ENCODE results near the gene BUD13.

DNA sequence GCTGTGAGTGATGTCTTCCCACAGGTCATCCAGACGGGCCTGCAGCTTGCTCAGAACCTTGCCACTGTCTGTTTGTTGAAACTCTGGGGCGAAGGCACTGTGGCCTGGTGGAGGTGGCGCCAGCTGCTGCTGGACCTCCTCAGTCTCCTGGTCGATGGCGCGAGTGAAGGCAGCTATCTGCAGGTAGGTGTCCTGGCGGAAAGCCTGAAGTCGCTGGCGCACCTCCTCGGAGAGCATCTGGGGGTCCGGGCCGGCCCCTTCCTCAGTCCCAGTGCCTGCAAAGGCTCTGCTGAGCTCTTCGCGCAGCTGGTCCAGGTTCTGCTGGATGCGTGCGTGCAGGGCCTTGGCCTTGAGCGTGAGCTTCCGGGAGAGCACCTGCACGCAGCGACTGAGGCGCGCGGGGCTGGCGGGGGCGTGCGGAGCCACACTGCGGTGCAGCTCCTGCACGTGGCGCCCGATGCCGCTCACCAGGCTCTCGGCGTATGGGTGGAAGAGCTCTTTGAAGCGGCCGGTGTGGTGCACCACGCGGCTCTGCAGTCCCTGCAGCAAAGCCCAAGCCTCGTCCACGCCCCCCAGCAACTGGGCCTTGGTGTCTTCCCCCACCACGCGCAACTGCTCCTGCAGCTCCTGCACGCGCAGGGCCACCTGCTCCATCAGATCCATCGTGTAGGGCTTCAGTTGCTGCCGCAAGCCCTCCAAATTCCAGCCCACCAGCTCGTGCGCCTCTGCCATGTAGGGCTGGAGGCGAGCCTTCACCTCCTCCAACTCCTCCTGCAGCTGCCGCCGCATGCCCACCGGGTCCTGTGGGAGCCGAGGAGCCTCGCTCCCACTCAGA, 17.6 kb upstream of the BUD13 start:
- TF ChIP-seq SP7 (tag by site-specific recombination; IDR thresholded peaks at IDR 0.05): no peak
- TF ChIP-seq, protein P1, sequence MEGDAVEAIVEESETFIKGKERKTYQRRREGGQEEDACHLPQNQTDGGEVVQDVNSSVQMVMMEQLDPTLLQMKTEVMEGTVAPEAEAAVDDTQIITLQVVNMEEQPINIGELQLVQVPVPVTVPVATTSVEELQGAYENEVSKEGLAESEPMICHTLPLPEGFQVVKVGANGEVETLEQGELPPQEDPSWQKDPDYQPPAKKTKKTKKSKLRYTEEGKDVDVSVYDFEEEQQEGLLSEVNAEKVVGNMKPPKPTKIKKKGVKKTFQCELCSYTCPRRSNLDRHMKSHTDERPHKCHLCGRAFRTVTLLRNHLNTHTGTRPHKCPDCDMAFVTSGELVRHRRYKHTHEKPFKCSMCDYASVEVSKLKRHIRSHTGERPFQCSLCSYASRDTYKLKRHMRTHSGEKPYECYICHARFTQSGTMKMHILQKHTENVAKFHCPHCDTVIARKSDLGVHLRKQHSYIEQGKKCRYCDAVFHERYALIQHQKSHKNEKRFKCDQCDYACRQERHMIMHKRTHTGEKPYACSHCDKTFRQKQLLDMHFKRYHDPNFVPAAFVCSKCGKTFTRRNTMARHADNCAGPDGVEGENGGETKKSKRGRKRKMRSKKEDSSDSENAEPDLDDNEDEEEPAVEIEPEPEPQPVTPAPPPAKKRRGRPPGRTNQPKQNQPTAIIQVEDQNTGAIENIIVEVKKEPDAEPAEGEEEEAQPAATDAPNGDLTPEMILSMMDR (tag by site-specific recombination; IDR thresholded peaks at IDR 0.05): no peak
- no peak for TF ChIP-seq ZNF138 (tag by site-specific recombination; IDR thresholded peaks at IDR 0.05; ENCODE audit: borderline replicate concordance)
- TF ChIP-seq, protein P2, sequence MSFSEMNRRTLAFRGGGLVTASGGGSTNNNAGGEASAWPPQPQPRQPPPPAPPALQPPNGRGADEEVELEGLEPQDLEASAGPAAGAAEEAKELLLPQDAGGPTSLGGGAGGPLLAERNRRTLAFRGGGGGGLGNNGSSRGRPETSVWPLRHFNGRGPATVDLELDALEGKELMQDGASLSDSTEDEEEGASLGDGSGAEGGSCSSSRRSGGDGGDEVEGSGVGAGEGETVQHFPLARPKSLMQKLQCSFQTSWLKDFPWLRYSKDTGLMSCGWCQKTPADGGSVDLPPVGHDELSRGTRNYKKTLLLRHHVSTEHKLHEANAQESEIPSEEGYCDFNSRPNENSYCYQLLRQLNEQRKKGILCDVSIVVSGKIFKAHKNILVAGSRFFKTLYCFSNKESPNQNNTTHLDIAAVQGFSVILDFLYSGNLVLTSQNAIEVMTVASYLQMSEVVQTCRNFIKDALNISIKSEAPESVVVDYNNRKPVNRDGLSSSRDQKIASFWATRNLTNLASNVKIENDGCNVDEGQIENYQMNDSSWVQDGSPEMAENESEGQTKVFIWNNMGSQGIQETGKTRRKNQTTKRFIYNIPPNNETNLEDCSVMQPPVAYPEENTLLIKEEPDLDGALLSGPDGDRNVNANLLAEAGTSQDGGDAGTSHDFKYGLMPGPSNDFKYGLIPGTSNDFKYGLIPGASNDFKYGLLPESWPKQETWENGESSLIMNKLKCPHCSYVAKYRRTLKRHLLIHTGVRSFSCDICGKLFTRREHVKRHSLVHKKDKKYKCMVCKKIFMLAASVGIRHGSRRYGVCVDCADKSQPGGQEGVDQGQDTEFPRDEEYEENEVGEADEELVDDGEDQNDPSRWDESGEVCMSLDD (tag by site-specific recombination; IDR thresholded peaks at IDR 0.05): no peak
- TF ChIP-seq, protein P3, sequence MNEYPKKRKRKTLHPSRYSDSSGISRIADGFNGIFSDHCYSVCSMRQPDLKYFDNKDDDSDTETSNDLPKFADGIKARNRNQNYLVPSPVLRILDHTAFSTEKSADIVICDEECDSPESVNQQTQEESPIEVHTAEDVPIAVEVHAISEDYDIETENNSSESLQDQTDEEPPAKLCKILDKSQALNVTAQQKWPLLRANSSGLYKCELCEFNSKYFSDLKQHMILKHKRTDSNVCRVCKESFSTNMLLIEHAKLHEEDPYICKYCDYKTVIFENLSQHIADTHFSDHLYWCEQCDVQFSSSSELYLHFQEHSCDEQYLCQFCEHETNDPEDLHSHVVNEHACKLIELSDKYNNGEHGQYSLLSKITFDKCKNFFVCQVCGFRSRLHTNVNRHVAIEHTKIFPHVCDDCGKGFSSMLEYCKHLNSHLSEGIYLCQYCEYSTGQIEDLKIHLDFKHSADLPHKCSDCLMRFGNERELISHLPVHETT (tag by site-specific recombination; IDR thresholded peaks at IDR 0.05): no peak
- TF ChIP-seq HOXA7 (CRISPR knock-in tag; IDR thresholded peaks at IDR 0.05; ENCODE audit: borderline replicate concordance): no peak
- TF ChIP-seq ZNF274 (IDR thresholded peaks at IDR 0.05; ENCODE audit: low read length): no peak
- TF ChIP-seq ZNF274 (tag by site-specific recombination; IDR thresholded peaks at IDR 0.05; ENCODE audit: borderline replicate concordance): no peak
- TF ChIP-seq, protein P4, sequence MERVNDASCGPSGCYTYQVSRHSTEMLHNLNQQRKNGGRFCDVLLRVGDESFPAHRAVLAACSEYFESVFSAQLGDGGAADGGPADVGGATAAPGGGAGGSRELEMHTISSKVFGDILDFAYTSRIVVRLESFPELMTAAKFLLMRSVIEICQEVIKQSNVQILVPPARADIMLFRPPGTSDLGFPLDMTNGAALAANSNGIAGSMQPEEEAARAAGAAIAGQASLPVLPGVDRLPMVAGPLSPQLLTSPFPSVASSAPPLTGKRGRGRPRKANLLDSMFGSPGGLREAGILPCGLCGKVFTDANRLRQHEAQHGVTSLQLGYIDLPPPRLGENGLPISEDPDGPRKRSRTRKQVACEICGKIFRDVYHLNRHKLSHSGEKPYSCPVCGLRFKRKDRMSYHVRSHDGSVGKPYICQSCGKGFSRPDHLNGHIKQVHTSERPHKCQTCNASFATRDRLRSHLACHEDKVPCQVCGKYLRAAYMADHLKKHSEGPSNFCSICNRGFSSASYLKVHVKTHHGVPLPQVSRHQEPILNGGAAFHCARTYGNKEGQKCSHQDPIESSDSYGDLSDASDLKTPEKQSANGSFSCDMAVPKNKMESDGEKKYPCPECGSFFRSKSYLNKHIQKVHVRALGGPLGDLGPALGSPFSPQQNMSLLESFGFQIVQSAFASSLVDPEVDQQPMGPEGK (tag by site-specific recombination; IDR thresholded peaks at IDR 0.05): no peak
- no peak for TF ChIP-seq ZNF707 (tag by site-specific recombination; IDR thresholded peaks at IDR 0.05)
- no peak for TF ChIP-seq ZNF341 (tag by site-specific recombination; IDR thresholded peaks at IDR 0.05; ENCODE audit: low read depth)
- TF ChIP-seq ZSCAN30 (tag by site-specific recombination; IDR thresholded peaks at IDR 0.05): no peak
- no peak for TF ChIP-seq ZNF623 (tag by site-specific recombination; IDR thresholded peaks at IDR 0.05)
- no peak for TF ChIP-seq GLI2 (tag by site-specific recombination; IDR thresholded peaks at IDR 0.05; ENCODE audit: borderline replicate concordance, low read depth)
